ENCODE data around the gene KAT14.

GRCh38 chr20:18156045-18156444, 18.4 kb downstream of the KAT14 start:
- TF ChIP-seq EZH2 (IDR thresholded peaks at IDR 0.05; ENCODE audit: low read length, unreplicated experiment) (no peak), CTCF (conservative IDR thresholded peaks at IDR 0.05; ENCODE audit: low read depth, low read length) (no peak), EZH2phosphoT487 (IDR thresholded peaks at IDR 0.05; ENCODE audit: borderline replicate concordance, low read length) (no peak)
